Right lobe of liver (tissue), 4 donors: Measurements from ENCODE around the gene FOXA2.

Source experiments
- POLR2A ChIP-seq: fragments of 450-650 bp; IDR thresholded peaks from one replicate; pipeline ENCODE4 v1.6.1; 2017; ENCODE audit warnings: antibody characterized with exemption, mild to moderate bottlenecking
- TF ChIP-seq, protein P1 (sequence below), 4 donors: fragments of 200-600 bp in 3 of 4; fragments of 450-650 bp in 1 of 4; IDR thresholded peaks; one replicate each; pipeline versions ENCODE4 v1.5.1 to v1.8.0; 2016 to 2022; ENCODE audit warnings: antibody characterized with exemption in 4 of 4, mild to moderate bottlenecking in 2 of 4
- donor health status: DM: no; HTN: no; CAD: no.
- donor health status: DM: no; HTN: no; CAD: no.
- donor health status: DM: no; HTN: yes; CAD: no.

DNA sequence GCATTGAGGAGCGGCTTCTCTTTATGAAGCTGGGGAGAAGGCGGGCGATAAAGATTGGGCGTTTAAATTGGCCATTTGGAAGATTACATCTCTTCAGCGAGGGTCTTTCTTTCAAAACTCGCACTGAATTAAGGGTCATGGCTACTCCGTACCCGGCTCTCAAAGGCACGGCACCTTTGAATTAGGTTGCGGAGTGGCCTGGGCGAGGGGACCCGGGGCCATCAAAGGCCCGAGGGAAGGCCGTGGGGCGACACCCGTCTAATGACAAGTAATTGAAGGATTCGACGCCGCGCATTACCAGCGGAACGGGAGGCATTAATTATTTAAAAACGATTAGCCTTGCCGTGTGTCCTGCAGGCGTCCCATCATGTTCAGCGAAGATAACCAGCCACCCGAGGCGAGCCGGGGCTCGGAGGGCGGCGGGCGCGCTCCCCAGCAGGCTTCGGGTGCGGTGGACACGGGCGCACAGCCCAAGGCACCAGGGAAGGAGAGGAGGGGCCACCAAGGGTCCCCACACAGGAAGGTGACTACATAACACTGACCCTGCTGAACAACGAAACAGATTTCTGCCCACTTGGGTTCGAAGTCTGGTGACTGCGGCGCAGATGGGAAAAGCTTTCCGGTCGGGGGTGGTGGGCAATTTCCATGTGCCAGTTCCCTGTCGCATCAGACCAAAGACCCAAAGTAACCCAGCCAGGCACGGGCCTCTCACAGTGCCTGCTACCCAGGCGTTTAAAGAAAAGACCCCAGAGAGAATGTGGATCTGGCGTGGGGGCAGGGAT lies 7.4 kb downstream of the FOXA2 start:
- no peak for TF ChIP-seq POLR2A
- TF ChIP-seq, protein P1, sequence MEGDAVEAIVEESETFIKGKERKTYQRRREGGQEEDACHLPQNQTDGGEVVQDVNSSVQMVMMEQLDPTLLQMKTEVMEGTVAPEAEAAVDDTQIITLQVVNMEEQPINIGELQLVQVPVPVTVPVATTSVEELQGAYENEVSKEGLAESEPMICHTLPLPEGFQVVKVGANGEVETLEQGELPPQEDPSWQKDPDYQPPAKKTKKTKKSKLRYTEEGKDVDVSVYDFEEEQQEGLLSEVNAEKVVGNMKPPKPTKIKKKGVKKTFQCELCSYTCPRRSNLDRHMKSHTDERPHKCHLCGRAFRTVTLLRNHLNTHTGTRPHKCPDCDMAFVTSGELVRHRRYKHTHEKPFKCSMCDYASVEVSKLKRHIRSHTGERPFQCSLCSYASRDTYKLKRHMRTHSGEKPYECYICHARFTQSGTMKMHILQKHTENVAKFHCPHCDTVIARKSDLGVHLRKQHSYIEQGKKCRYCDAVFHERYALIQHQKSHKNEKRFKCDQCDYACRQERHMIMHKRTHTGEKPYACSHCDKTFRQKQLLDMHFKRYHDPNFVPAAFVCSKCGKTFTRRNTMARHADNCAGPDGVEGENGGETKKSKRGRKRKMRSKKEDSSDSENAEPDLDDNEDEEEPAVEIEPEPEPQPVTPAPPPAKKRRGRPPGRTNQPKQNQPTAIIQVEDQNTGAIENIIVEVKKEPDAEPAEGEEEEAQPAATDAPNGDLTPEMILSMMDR (IDR thresholded peaks at IDR 0.05) = no peak
